Stimulated activated CD8-positive, alpha-beta memory T cell treated with anti-CD3 and anti-CD28 coated beads, Interleukin-15, amount 100 ng/mL, for 1 hour (primary cell): ENCODE measurements around the gene RPL29.

ENCODE experiments used
- DNase-seq: peaks from one replicate; pipeline ENCODE4 v3.0.0-alpha.2; 2020; ENCODE audit warnings: low read depth

RPL29 gene

GRCh38 chr3:51945926-51946705, 49.6 kb downstream of the RPL29 start:
- DNase-seq, result no peak

- DNase-seq, result no peak
These were observed 50.5 kb downstream of the RPL29 start for GRCh38 chr3:51945031-51945840.

GRCh38 chr3:51944451-51945021, 51.2 kb downstream of the RPL29 start:
- DNase-seq, result no peak
